B cell (primary cell): ENCODE data around the gene KIF4A. TPM values are rescaled to one million over a fixed set of nuclear protein-coding genes. Genes with fewer than 3 reads are reported as not detected.
"Not testable (repeated sequence)": the region's sequence is repeated elsewhere in the genome, so short reads cannot be mapped to it uniquely, and the experiment has no call there.

Experiments used
- ATAC-seq: fragments of 200-7000 bp; cut with Tn5 transposase; one replicate; pipeline ENCODE4 v1.10.0; 2021; ENCODE audit warnings: low read depth, mild to moderate bottlenecking, moderate number of reproducible peaks, moderate library complexity
- CTCF ChIA-PET: fragments of 350-600 bp; sonication (Branson Sonifier 250); formaldehyde crosslinking; loops from one replicate; lab custom pipeline; 2021; ENCODE audit warnings: antibody characterized with exemption, inconsistent platforms; lab: Charles Lee
- POLR2A ChIA-PET: fragments of 350-600 bp; sonication (Branson Sonifier 250); formaldehyde crosslinking; loops from one replicate; lab custom pipeline; 2021; ENCODE audit warnings: antibody characterized with exemption; lab: Charles Lee
- DNase-seq: peaks from one replicate; pipeline ENCODE4 v3.0.0; 2013
- H2AFZ ChIP-seq: 2 replicates; pipeline ENCODE4 v1.6.1; 2012; ENCODE audit warnings: mild to moderate bottlenecking, low read depth, low read length; ENCODE audit not compliant: insufficient read depth, poor library complexity, severe bottlenecking
- H3K27ac ChIP-seq, 2 donors: 1 replicate in 1 of 2; 2 replicates in 1 of 2; pipeline ENCODE4 v1.5.1; 2012 to 2013; ENCODE audit warnings: low read length in 2 of 2, mild to moderate bottlenecking in 2 of 2, moderate library complexity in 1 of 2
- H3K27me3 ChIP-seq, 4 experiments: fragments of 200-600 bp in 1 of 4; sonication (generic) in 1 of 4; replicated peaks in 1 of 4; 1 replicate in 2 of 4; 2 replicates in 2 of 4; pipeline versions ENCODE4 v1.6.1 to v1.7.0; 2013 to 2016; ENCODE audit warnings: low read length in 3 of 4, mild to moderate bottlenecking in 2 of 4, mixed read lengths in 1 of 4, moderate library complexity in 1 of 4; ENCODE audit not compliant: insufficient read depth in 4 of 4, control insufficient read depth in 3 of 4; ENCODE audit errors: control extremely low read depth in 1 of 4
- H3K36me3 ChIP-seq, 2 experiments: replicated peaks in 1 of 2; 1 replicate in 1 of 2; 2 replicates in 1 of 2; pipeline versions ENCODE4 v1.6.1 to v1.7.1; 2013; ENCODE audit warnings: low read length in 1 of 2; ENCODE audit not compliant: insufficient read depth in 2 of 2, control insufficient read depth in 1 of 2; ENCODE audit errors: control extremely low read depth in 1 of 2, extremely low read depth in 1 of 2
- H3K4me1 ChIP-seq, 2 donors: fragments of 200-600 bp in 1 of 2; sonication (generic) in 1 of 2; 1 replicate in 1 of 2; 2 replicates in 1 of 2; pipeline versions ENCODE4 v1.5.1 to v1.6.1; 2013 to 2017; ENCODE audit warnings: low read length in 2 of 2; ENCODE audit not compliant: control insufficient read depth in 2 of 2, insufficient read depth in 2 of 2
- H3K4me2 ChIP-seq: replicated peaks from 2 replicates; pipeline ENCODE3; 2012; ENCODE audit warnings: mild to moderate bottlenecking, low read depth, low read length; ENCODE audit not compliant: poor library complexity, severe bottlenecking
- H3K4me3 ChIP-seq, 5 experiments: fragments of 200-600 bp in 1 of 5; sonication (generic) in 1 of 5; 1 replicate in 3 of 5; 2 replicates in 2 of 5; pipeline versions ENCODE4 v1.5.1 to v1.7.0; 2011 to 2016; ENCODE audit warnings: low read length in 4 of 5, mild to moderate bottlenecking in 4 of 5, low read depth in 2 of 5, control low read depth in 1 of 5, moderate library complexity in 1 of 5; ENCODE audit not compliant: insufficient read depth in 1 of 5; ENCODE audit errors: control extremely low read depth in 1 of 5, extremely low read depth in 1 of 5
- H3K79me2 ChIP-seq: fragments of 200-600 bp; sonication (generic); one replicate; pipeline ENCODE4 v1.6.0; 2016; ENCODE audit warnings: low read length; ENCODE audit not compliant: control insufficient read depth, insufficient read depth
- H3K9ac ChIP-seq: fragments of 200-600 bp; sonication (generic); 2 replicates; pipeline ENCODE4 v1.6.1; 2017; ENCODE audit warnings: mild to moderate bottlenecking, low read length, moderate library complexity
- H3K9me3 ChIP-seq, 3 donors: one replicate each; pipeline versions ENCODE4 v1.6.1 to v1.7.1; 2013; ENCODE audit warnings: low read length in 2 of 3; ENCODE audit not compliant: control insufficient read depth in 2 of 3, insufficient read depth in 1 of 3; ENCODE audit errors: control extremely low read depth in 1 of 3
- H4K20me1 ChIP-seq: 2 replicates; pipeline ENCODE4 v1.6.0; 2012; ENCODE audit warnings: mild to moderate bottlenecking, low read length; ENCODE audit not compliant: insufficient read depth, control insufficient read depth, poor library complexity, severe bottlenecking
- H3K27ac Mint-ChIP-seq: one replicate; pipeline ENCODE4 v1.8.0; 2021; ENCODE audit warnings: mixed read lengths
- H3K27me3 Mint-ChIP-seq: one replicate; pipeline ENCODE4 v1.8.0; 2021; ENCODE audit warnings: mixed read lengths
- H3K4me1 Mint-ChIP-seq: one replicate; pipeline ENCODE4 v1.8.0; 2021; ENCODE audit warnings: mixed read lengths
- H3K4me3 Mint-ChIP-seq: one replicate; pipeline ENCODE4 v1.8.0; 2021; ENCODE audit warnings: mixed read lengths
- H3K9me3 Mint-ChIP-seq: one replicate; pipeline ENCODE4 v1.8.0; 2022; ENCODE audit warnings: mixed read lengths; ENCODE audit not compliant: insufficient read depth
- CTCF ChIP-seq: fragments of 200-600 bp; IDR thresholded peaks from one replicate; pipeline ENCODE4 v1.8.0; 2022; ENCODE audit warnings: antibody characterized with exemption, mild to moderate bottlenecking
- EZH2 ChIP-seq: IDR thresholded peaks from 2 replicates; pipeline ENCODE4 v1.6.1; 2012; ENCODE audit warnings: borderline replicate concordance, low read depth, mild to moderate bottlenecking, moderate library complexity, low read length; ENCODE audit not compliant: insufficient read depth, poor library complexity, severe bottlenecking
- WGBS: methylation state at CpG from one replicate; pipeline ENCODE4 v1.1.5; 2013; ENCODE audit warnings: missing lambda C conversion rate; ENCODE audit not compliant: insufficient coverage; 5-methylcytosine and 5-hydroxymethylcytosine counted together
- intact Hi-C: fragments of 100-400 bp; cut with micrococcal nuclease; formaldehyde crosslinking; loops from one replicate; pipeline ENCODE4 v1.10.0; 2022
- polyA plus RNA-seq: library from polyadenylated mRNA; depleted of rRNA; stranded (reverse); fragments of >200 nt; gene quantifications from 2 replicates; pipeline ENCODE4 v1.2.3, GENCODE V29; 2012
- total RNA-seq, 2 donors: library from RNA; stranded (reverse); fragments of 120-200 nt in 1 of 2; gene quantifications; 1 replicate in 1 of 2; 2 replicates in 1 of 2; pipeline versions ENCODE4 v1.2.3 to v1.2.4, GENCODE V29; 2013 to 2022

Gene KIF4A
- total and polyA plus RNA-seq, 2 donors (not counting 1 experiment from before 2014, with no cell fraction given) = 0.06 to 0.07 TPM

GRCh38 chrX:70346418-70347070, 56.6 kb downstream of the KIF4A start:
- Histone ChIP-seq H2AFZ (no peak overlapping the region), H3K36me3 (no peaks in the 10 kb centered on the region), H3K27ac (no peak overlapping the region), H3K79me2 (no peaks in the 10 kb centered on the region), H3K27me3 (no peaks in the 10 kb centered on the region), H3K4me2 (no peak overlapping the region), H3K9ac (no peak overlapping the region), H3K4me3 (no peak overlapping the region), H4K20me1 (no peaks in the 10 kb centered on the region), H3K4me1 (no peaks in the 10 kb centered on the region), H3K9me3 (peaks cover 0 to 5% (median 0%) of the 10 kb centered on the region in 3 donors)
- H3K9me3 Mint-ChIP-seq = no peaks in the 10 kb centered on the region
- intact Hi-C loops = no loop called here
- CTCF ChIA-PET = no interaction called here
- H3K4me3 Mint-ChIP-seq = no peak overlapping the region
- DNase-seq = no peak
- no peak overlapping the region for H3K27ac Mint-ChIP-seq
- no peak for TF ChIP-seq CTCF
- no peak for TF ChIP-seq EZH2
- H3K27me3 Mint-ChIP-seq = no peaks in the 10 kb centered on the region
- WGBS = 100% methylated on average over 2 of the region's 6 CpGs
- POLR2A ChIA-PET = no interaction called here
- no peaks in the 10 kb centered on the region for H3K4me1 Mint-ChIP-seq
- no peak for ATAC-seq

GRCh38 chrX:70348825-70349224, 58.9 kb downstream of the KIF4A start:
- H3K4me3 ChIP-seq, POLR2A ChIA-PET, H3K4me1 ChIP-seq, H4K20me1 ChIP-seq, intact Hi-C loops, CTCF ChIA-PET, H3K79me2 ChIP-seq, DNase-seq, H3K27me3 ChIP-seq, H3K4me3 Mint-ChIP-seq, H3K27ac ChIP-seq, H3K36me3 ChIP-seq, H3K4me1 Mint-ChIP-seq, H3K9me3 Mint-ChIP-seq, H3K9me3 ChIP-seq, ATAC-seq, H3K27ac Mint-ChIP-seq, H3K27me3 Mint-ChIP-seq, H3K4me2 ChIP-seq, H3K9ac ChIP-seq, H2AFZ ChIP-seq: not testable (repeated sequence)
- WGBS = 100% methylated on average over 1 of the region's 26 CpGs

GRCh38 chrX:70349367-70350125, 59.6 kb downstream of the KIF4A start:
- WGBS = 98% methylated on average over 22 of the region's 55 CpGs
- H3K27me3 Mint-ChIP-seq, H3K4me3 Mint-ChIP-seq: not testable (repeated sequence)

More at GRCh38 chrX:70349367-70350125, 59.6 kb downstream of the KIF4A start:
- H2AFZ ChIP-seq, DNase-seq, ATAC-seq, H3K36me3 ChIP-seq, intact Hi-C loops, H3K27me3 ChIP-seq, H3K4me1 Mint-ChIP-seq, H3K27ac Mint-ChIP-seq, CTCF ChIA-PET, H3K9me3 Mint-ChIP-seq, H3K4me3 ChIP-seq, H4K20me1 ChIP-seq, POLR2A ChIA-PET, H3K9me3 ChIP-seq, H3K4me1 ChIP-seq, H3K9ac ChIP-seq, H3K79me2 ChIP-seq, H3K27ac ChIP-seq, H3K4me2 ChIP-seq: not testable (repeated sequence)
